RWPE2 (cell line): ENCODE results near the gene SLAMF6.
"Not testable (repeated sequence)": the region's sequence is repeated elsewhere in the genome, so short reads cannot be mapped to it uniquely, and the experiment has no call there.

ENCODE experiments used
- ATAC-seq: fragments of 200-7000 bp; cut with Tn5 transposase; 3 replicates; pipeline ENCODE4 v1.9.1; 2021; ENCODE audit warnings: low read depth
- DNase-seq: peaks from one replicate; pipeline ENCODE4 v3.0.0-alpha.2; 2020; ENCODE audit warnings: low spot score
- H3K27ac ChIP-seq: fragments of 450-650 bp; 2 replicates; pipeline ENCODE4 v1.5.1; 2017; ENCODE audit warnings: mild to moderate bottlenecking; ENCODE audit not compliant: poor library complexity, severe bottlenecking
- H3K27me3 ChIP-seq: fragments of 250-450 bp; sonication (Bioruptor Pico); 2 replicates; pipeline ENCODE4 v1.5.1; 2021; ENCODE audit warnings: mild to moderate bottlenecking, moderate library complexity; ENCODE audit not compliant: insufficient read depth, poor library complexity, severe bottlenecking
- H3K36me3 ChIP-seq: fragments of 250-450 bp; sonication (Bioruptor Pico); 2 replicates; pipeline ENCODE4 v1.5.1; 2020; ENCODE audit warnings: low read depth, mild to moderate bottlenecking, moderate library complexity
- H3K4me1 ChIP-seq: fragments of 250-450 bp; sonication (Bioruptor Pico); 2 replicates; pipeline ENCODE4 v1.5.1; 2021; ENCODE audit warnings: mild to moderate bottlenecking, moderate library complexity; ENCODE audit not compliant: insufficient read depth, poor library complexity, severe bottlenecking
- H3K4me3 ChIP-seq: fragments of 250-450 bp; sonication (Bioruptor Pico); 2 replicates; pipeline ENCODE4 v1.5.1; 2021; ENCODE audit warnings: mild to moderate bottlenecking, moderate library complexity; ENCODE audit not compliant: severe bottlenecking
- H3K9me3 ChIP-seq: fragments of 250-450 bp; sonication (Bioruptor Pico); 2 replicates; pipeline ENCODE4 v1.5.1; 2021; ENCODE audit warnings: mild to moderate bottlenecking, moderate library complexity; ENCODE audit not compliant: severe bottlenecking
- CTCF ChIP-seq: fragments of 450-650 bp; IDR thresholded peaks from one replicate; pipeline ENCODE4 v1.5.1; 2017; ENCODE audit warnings: mild to moderate bottlenecking, moderate library complexity; ENCODE audit not compliant: poor library complexity, severe bottlenecking

Gene SLAMF6

GRCh38 chr1:160483505-160484185 is 39.4 kb downstream of the SLAMF6 start:
- DNase-seq: no peak
- no peak overlapping the region for H3K4me3 ChIP-seq
- no peak for TF ChIP-seq CTCF
- no peaks in the 10 kb centered on the region for H3K36me3 ChIP-seq
- no peaks in the 10 kb centered on the region for H3K27me3 ChIP-seq
- no peaks in the 10 kb centered on the region for H3K9me3 ChIP-seq
- H3K27ac ChIP-seq: no peak overlapping the region
- ATAC-seq: no peak
- H3K4me1 ChIP-seq: no peaks in the 10 kb centered on the region

- Histone ChIP-seq H3K4me3 (no peak overlapping the region), H3K4me1 (no peaks in the 10 kb centered on the region), H3K36me3 (no peaks in the 10 kb centered on the region), H3K27me3 (no peaks in the 10 kb centered on the region), H3K27ac (no peak overlapping the region), H3K9me3 (no peaks in the 10 kb centered on the region)
- no peak for TF ChIP-seq CTCF
- DNase-seq: no peak
- no peak for ATAC-seq
These were observed 41.0 kb downstream of the SLAMF6 start for GRCh38 chr1:160481979-160482596.

GRCh38 chr1:160480781-160481180 is 42.3 kb downstream of the SLAMF6 start:
- H3K4me3 ChIP-seq, ATAC-seq, H3K27me3 ChIP-seq, H3K27ac ChIP-seq, H3K4me1 ChIP-seq, H3K9me3 ChIP-seq, H3K36me3 ChIP-seq, DNase-seq: not testable (repeated sequence)

GRCh38 chr1:160479091-160479490 is 44.0 kb downstream of the SLAMF6 start:
- not testable (repeated sequence) for ATAC-seq, H3K36me3 ChIP-seq, H3K4me3 ChIP-seq, H3K27me3 ChIP-seq, H3K4me1 ChIP-seq, H3K27ac ChIP-seq, H3K9me3 ChIP-seq, DNase-seq

GRCh38 chr1:160474392-160475242 is 48.4 kb downstream of the SLAMF6 start:
- Histone ChIP-seq H3K36me3 (no peaks in the 10 kb centered on the region), H3K27ac (no peak overlapping the region), H3K4me3 (no peak overlapping the region), H3K4me1 (no peaks in the 10 kb centered on the region), H3K27me3 (peaks cover 20% of the 10 kb centered on the region), H3K9me3 (no peaks in the 10 kb centered on the region)
- no peak for DNase-seq
- no peak for TF ChIP-seq CTCF
- 0 out of 3 replicates have a peak, but pooled peaks have one; percentile 35 for ATAC-seq
